Glutamatergic neuron (in vitro differentiated cells): ENCODE measurements around the gene POU2AF2. TPM values are rescaled to one million over a fixed set of nuclear protein-coding genes. Genes with fewer than 3 reads are reported as not detected.

Experiments
- DNase-seq: peaks from one replicate; pipeline ENCODE4 v3.0.0; 2022
- H3K27ac Mint-ChIP-seq: one replicate; pipeline ENCODE4 v1.8.0; 2020; ENCODE audit warnings: mild to moderate bottlenecking, mixed read lengths, inconsistent platforms; ENCODE audit not compliant: unreplicated experiment
- H3K27me3 Mint-ChIP-seq: one replicate; pipeline ENCODE4 v1.8.0; 2020; ENCODE audit warnings: mild to moderate bottlenecking, moderate library complexity, mixed read lengths, inconsistent platforms; ENCODE audit not compliant: unreplicated experiment
- H3K36me3 Mint-ChIP-seq: one replicate; pipeline ENCODE4 v1.8.0; 2020; ENCODE audit warnings: mild to moderate bottlenecking, mixed read lengths, inconsistent platforms; ENCODE audit not compliant: unreplicated experiment
- H3K4me1 Mint-ChIP-seq: one replicate; pipeline ENCODE4 v1.8.0; 2020; ENCODE audit warnings: mild to moderate bottlenecking, low read depth, mixed read lengths, inconsistent platforms; ENCODE audit not compliant: unreplicated experiment
- H3K4me3 Mint-ChIP-seq: one replicate; pipeline ENCODE4 v1.8.0; 2020; ENCODE audit warnings: mild to moderate bottlenecking, mixed read lengths, inconsistent platforms; ENCODE audit not compliant: unreplicated experiment
- H3K9me3 Mint-ChIP-seq: one replicate; pipeline ENCODE4 v1.8.0; 2020; ENCODE audit warnings: mild to moderate bottlenecking, moderate library complexity, mixed read lengths, inconsistent platforms; ENCODE audit not compliant: unreplicated experiment
- CTCF ChIP-seq: fragments of 200-600 bp; sonication (generic); IDR thresholded peaks from one replicate; pipeline ENCODE4 v1.5.0; 2021; ENCODE audit not compliant: partially characterized antibody, unreplicated experiment
- total RNA-seq: library from RNA; stranded (reverse); fragmentation: NEBNext Ultra II Directional; extraction: Animal tissue kit (Norgen Biotek cat#: 25700); gene quantifications from one replicate; pipeline ENCODE4 v1.2.1, GENCODE V29; 2021; ENCODE audit not compliant: unreplicated experiment

Gene POU2AF2
- total RNA-seq, 1 donor from 2014 or later: not detected

GRCh38 chr11:111301842-111302118 lies 56.3 kb downstream of the POU2AF2 start:
- Mint-ChIP-seq H3K36me3 (no peaks in the 10 kb centered on the region), H3K9me3 (no peaks in the 10 kb centered on the region), H3K27me3 (peaks cover 2% of the 10 kb centered on the region), H3K4me1 (peaks cover 11% of the 10 kb centered on the region), H3K4me3 (no peak overlapping the region), H3K27ac (no peak overlapping the region)
- no peak for TF ChIP-seq CTCF
- no peak for DNase-seq

GRCh38 chr11:111302298-111302697 lies 56.8 kb downstream of the POU2AF2 start:
- Mint-ChIP-seq H3K4me1 (peaks cover 11% of the 10 kb centered on the region), H3K27ac (no peak overlapping the region), H3K36me3 (no peaks in the 10 kb centered on the region), H3K9me3 (no peaks in the 10 kb centered on the region), H3K27me3 (peaks cover 2% of the 10 kb centered on the region), H3K4me3 (no peak overlapping the region)
- DNase-seq: no peak
- TF ChIP-seq CTCF: no peak

GRCh38 chr11:111303461-111303860 lies 57.9 kb downstream of the POU2AF2 start:
- no peak overlapping the region for H3K27ac Mint-ChIP-seq
- peaks cover 11% of the 10 kb centered on the region for H3K4me1 Mint-ChIP-seq
- TF ChIP-seq CTCF: no peak
- no peak overlapping the region for H3K4me3 Mint-ChIP-seq
- DNase-seq: no peak
- no peaks in the 10 kb centered on the region for H3K36me3 Mint-ChIP-seq
- peaks cover 4% of the 10 kb centered on the region for H3K27me3 Mint-ChIP-seq
- no peaks in the 10 kb centered on the region for H3K9me3 Mint-ChIP-seq

- no peaks in the 10 kb centered on the region for H3K9me3 Mint-ChIP-seq
- no peak for DNase-seq
- H3K4me3 Mint-ChIP-seq: no peak overlapping the region
- H3K36me3 Mint-ChIP-seq: no peaks in the 10 kb centered on the region
- H3K4me1 Mint-ChIP-seq: peaks cover 11% of the 10 kb centered on the region
- TF ChIP-seq CTCF: no peak
- H3K27me3 Mint-ChIP-seq: peaks cover 3% of the 10 kb centered on the region
- no peak overlapping the region for H3K27ac Mint-ChIP-seq
Measured at GRCh38 chr11:111305162-111305802, 59.8 kb downstream of the POU2AF2 start.

- Mint-ChIP-seq H3K4me3 (no peak overlapping the region), H3K4me1 (peaks cover 11% of the 10 kb centered on the region), H3K36me3 (no peaks in the 10 kb centered on the region), H3K27me3 (peaks cover 3% of the 10 kb centered on the region), H3K27ac (no peak overlapping the region), H3K9me3 (no peaks in the 10 kb centered on the region)
- no peak for DNase-seq
- no peak for TF ChIP-seq CTCF
Measured at GRCh38 chr11:111305876-111306275, 60.4 kb downstream of the POU2AF2 start.
